Myocyte (in vitro differentiated cells): ENCODE results near the gene KLHL29. TPM values are rescaled to one million over a fixed set of nuclear protein-coding genes. Genes with fewer than 3 reads are reported as not detected.

Experiments
- DNase-seq: peaks from one replicate; pipeline ENCODE4 v3.0.0-alpha.2; 2012; ENCODE audit warnings: low read depth
- total RNA-seq: library from RNA; depleted of rRNA; stranded (reverse); fragments of >200 nt; gene quantifications from 2 replicates; pipeline ENCODE4 v1.2.3, GENCODE V29; 2014

The KLHL29 gene
- total RNA-seq, 1 donor from 2014 or later = 3.6 TPM

DNA sequence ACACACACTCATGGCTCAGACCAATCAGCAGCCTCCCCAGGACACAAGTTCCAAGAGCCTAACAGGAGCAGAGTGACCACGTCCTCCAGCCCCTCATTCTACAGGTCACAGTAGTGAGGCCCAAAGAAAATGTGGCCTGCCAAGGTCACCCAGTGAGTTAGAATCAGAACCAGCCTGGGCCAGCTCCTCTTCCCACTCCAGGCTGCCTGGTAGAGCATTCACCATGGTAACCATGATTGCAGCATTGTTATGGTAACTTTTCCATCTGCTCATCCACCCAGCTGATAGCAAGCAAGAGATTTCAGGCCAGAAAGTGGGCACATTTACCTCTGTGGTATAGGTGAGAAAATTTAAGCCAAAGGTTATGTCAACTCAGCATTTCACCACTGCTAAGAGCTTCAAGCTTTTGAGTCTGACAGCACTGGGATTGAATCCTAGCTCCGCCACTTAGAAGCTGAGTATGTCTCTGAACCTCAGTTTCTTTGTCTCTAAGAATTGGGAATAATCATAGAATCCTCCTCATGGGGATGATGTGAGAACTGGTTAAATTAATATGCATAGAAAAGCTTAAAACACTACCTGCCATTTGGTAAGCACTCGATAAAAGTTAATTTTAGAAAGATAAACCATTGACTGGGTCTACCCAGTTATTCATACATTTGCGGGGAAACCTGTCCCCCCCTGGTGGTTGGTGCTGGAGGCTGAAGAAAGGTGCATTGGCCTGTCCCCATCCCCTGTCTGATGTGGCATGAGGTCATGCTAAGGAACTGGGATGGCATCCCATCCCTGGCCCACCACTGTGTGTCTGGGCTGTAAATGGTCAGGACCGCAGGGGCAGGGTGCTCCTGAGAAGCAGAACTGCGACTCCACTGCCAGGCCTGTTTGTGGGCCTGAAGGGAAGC lies 181.5 kb downstream of the KLHL29 start:
- no peak for DNase-seq

DNA sequence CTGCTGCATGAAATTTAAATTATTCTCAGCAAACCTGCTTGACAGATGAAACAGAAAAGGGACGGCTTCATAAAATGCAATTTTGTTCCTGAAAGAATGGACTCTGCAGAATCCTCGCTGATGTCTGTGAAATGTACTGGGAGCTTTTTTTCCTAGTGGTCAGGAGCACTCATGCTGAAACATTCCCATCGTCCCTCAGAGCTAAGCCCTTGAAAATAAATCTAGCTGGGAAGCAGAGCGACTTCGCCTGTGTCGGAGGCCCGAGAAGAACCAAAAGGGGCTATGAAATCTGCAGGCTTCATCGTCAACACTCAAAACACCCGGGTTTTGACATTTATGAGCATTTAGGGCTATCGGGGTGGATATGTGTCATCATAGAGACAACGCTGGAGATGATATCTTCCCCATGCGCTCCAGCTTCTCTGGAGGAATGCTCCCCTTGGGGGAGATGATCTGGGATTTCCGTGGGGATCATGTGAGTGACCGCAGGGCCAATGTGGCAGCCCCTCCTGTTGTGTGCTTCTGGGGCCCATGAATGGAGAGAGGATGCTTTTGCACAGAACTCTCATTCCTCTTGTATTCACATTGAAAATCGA lies 182.3 kb downstream of the KLHL29 start:
- DNase-seq = no peak

DNA sequence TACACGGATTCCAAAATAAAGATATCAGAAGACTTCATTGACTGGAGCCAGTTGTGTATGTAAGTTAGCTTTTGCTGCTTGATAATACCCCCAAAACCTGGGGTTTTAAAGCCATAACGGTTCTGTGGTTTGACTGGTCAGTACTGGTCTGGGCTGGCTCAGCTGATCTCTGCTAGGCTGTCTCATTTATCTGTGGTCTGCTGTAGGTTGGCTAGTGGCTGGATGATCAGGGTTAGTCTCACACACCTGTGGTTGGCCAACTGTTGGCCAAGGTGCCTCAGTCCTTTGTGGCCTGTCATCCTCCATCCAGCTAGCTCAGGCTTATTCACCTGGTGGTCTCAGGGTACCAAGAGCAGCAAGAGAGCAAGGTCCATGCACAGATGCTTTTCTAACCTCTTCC lies 183.2 kb downstream of the KLHL29 start:
- no peak for DNase-seq

DNA sequence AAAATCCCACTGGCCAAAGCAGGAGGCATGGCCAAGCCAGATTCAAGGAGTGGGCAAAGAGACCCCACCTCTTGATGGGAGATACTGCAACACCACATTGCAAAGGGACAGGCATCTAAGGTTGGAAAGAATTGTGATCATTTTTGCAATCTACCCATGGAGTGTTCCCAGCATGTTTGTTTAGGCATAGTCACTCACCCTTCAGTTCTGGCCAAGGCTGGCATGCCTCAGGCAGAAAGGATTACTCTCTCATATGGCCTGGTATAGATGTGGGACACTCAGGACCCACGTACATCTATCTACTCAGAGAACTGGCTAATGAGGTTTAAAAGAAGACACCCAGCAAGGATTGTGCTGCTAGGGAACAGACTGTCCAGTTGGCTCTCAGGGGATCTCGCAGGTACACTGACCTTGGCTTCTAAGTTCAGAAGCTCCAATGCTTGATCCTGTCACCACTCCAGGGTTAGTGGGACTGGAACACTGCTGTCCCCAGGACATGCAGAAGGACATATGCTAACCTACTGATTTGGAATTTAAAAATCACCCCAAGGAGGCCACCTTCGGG lies 183.7 kb downstream of the KLHL29 start:
- no peak for DNase-seq

DNA sequence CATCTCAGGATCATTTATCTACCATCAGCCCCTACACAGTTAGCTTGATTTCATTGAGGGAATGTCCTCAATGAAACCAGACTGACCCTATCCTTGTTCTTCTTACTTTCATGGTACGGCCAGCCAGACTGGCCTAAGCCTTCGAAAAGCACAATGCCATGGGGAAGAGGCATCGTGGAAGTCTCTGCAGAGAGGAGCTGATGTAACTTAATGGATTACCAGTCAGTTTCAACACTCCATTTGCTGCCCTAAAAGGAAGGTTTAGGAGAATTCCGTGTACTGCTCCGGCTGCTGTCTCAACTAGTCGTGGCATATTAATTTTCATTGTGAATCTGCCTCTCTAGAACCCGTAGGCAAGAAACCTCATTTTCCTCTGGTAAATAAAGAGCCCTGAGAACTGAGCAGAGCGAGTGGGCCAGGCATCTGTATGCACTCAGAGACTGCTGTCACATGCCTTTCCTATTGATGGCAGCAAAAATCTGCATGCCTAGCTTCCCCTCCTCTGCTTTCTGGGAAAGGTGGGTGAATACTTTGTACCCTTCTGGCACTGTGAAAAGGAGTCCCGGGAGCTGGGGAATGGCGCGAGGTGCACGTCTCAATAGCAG lies 184.9 kb downstream of the KLHL29 start:
- no peak for DNase-seq

DNA sequence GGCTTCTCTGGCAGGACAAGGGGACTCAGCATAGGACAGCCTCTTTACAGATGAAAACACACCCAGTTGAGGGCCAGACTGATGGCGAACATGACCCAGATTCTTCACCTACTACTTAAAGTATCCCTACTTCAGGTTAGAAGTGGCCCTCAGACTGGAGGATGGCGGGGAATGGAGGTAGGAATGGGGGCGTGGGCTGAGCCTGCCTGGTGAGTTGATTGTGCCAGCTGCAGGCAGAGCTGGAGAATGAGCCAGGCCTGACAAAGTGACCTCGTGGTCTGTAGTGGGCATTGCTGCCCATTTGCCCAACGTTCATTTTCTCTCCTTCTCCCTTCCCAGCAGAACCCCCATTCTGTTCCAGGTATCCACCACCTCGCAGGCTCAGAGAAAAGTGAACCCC lies 186.1 kb downstream of the KLHL29 start:
- DNase-seq = no peak

DNA sequence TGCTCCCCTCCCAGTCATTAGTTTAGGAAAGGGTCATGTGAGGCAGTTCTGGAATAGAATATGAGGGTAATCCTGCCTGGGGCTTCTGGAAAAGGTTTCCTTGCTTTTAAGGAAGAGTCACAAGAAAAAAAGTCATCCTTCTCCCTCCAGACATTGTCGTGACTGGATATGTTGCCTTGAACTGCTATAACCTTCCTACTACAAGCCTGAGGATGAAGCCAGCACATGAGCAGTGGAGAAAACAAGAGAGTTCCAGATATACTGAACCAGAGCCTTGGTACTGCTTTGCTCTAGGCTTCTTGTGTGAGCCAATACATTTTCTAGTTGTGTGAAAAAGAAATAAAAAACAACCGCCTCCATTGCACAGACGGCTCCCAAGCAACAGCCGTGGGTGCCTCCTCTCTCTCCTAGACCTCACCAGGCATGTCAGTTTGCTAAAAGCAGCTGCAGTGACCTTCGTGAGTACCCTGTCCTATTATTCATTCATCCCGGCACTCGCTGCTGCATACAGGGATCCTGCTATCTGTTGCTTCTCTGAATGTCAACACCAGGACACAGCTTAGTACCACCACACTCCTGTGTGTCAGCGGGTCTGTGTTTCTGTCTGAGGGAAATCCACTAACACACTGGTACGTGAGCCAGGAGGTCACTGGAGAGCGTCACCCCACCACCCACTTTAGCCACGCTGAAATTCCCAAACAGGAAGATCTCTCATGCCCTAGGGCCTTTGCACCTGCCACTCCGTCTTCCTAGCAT lies 186.7 kb downstream of the KLHL29 start:
- no peak for DNase-seq

DNA sequence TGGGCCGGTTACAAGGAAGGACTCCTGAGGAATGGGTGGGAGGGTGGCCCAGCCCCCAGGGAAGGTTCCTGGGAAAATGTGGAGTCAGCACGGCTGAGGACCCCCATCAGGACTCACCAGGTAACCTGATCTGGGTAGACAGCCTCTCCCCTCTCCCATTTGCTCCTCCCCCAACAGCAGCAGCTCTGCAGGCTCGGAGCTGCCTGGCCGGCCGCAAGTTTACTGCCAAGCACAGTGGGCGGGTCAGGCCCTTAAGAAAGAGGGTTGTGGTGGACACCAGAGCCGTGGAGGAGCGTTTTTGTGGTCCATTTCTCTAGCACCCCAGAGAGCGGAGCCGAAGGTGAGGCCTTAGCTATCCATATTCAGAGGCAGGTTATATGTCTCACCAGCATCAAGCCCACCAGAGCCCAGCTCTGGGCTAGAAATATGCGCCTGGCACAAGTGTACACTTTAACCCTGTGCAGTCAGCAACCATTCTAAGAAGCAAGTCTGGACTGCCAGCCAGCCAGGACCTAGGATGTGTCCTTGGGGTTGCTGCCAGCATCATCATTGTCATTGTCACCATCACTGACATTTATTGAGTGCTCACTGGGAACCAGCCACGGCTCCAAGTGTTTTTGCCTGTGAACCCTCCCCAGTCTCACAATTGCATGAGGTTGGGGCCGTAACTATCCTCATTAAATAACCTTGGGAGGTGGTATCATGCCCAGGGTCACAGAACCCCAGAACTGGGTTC lies 190.1 kb downstream of the KLHL29 start:
- no peak for DNase-seq

DNA sequence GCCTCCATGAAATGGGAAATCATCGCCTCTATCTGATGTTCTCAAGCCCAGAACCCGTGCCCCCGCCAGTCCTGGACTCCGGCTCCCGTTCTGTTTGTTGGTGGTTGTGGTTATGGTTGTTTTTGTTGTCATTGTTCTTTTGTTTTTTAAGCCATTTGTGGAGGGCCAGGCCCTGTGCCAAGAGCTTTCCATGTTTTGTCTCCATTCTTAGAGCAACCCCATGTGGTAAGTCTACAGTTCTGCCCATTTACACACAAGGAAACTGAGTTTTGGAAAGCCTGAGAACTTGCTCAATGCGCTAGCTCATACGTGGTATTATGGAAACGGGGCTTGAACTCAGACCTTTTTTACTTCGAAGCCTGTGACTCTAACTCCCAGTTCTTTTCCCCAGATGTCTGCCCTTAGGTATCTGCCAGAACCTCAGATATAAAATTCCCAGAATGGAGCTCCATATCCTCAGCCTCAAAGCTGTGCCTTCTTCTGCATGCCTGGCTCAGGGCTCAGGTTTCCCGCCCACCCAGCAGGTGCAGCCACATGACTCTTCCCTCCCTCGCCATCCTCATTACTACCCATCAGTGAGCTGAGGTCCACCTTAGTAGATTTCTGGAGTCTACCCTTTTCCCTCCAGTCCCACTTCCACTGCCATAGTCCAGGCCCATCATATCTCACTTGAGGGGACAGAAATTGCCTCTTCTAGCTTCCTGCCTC lies 194.1 kb downstream of the KLHL29 start:
- no peak for DNase-seq

DNA sequence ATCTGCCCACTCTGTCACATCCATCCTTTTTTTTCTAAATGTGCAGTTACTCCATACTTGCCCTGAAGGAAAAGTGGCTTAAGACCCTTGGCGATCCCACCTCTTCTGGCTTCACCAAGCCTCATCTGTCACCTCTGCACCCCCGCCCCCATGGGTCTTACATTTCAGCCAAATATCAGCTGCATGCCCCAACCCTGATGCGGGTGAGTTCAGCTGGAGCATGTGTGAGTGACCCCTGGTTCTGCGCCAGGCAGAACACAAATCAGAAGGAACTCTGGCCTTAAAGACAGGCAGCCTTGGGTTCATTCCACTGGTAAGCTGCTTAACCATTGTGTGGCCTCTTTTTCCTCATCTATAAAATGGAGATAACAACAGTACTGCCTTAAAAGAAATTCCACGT lies 194.7 kb downstream of the KLHL29 start:
- DNase-seq = no peak

DNA sequence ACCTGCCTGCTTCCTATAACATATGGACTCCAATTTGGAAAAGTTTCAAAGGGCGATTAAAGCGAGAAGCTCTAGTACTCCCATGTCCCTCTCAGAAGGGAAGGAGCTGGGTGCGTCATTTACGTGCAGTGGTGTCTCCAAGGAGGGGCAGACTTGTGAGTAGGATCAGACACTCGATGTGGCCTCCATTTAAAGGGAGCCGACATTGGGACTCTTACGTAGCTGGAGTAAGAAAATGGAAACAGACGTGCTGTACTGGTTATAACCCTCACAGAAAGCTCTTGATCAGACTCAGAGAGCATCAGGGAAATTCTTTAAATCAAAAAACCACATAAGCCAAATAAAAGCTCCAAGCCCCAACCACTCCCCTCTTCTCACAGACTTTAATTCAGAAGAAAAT lies 198.5 kb downstream of the KLHL29 start:
- DNase-seq = no peak

DNA sequence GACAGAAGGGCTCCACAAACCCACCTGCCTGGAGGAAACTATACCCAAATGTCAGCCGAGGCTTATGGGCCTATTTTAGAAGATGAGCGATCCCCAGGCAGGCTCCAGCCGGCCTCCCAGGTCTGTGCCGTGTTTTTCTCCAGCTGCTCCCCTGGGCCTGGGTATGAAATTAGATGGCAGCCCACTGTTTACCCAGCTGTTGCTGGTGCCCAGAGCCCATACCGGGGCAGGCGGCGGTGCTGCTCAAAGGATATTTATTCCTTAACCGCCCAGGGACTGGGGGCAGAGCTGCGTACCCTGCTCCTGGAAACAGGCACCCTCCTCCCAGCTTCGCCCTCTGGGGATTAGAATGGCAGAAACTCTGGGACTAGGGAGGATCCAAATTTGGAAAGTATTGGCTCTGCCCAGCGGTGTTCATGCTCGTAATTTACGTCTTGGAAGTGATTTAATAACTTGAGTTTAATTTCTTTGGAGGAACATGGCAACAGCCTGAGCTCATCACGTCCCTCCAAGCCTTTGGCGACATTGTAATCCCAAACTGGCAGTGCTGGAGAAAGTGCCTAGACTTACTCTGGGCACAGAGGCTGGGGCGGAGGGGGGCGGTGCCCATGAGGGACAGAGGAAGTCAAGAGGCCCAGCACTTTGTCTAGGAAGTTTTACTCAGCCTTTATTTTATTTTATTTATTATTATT lies 199.2 kb downstream of the KLHL29 start:
- peak; percentile 88 for DNase-seq

DNA sequence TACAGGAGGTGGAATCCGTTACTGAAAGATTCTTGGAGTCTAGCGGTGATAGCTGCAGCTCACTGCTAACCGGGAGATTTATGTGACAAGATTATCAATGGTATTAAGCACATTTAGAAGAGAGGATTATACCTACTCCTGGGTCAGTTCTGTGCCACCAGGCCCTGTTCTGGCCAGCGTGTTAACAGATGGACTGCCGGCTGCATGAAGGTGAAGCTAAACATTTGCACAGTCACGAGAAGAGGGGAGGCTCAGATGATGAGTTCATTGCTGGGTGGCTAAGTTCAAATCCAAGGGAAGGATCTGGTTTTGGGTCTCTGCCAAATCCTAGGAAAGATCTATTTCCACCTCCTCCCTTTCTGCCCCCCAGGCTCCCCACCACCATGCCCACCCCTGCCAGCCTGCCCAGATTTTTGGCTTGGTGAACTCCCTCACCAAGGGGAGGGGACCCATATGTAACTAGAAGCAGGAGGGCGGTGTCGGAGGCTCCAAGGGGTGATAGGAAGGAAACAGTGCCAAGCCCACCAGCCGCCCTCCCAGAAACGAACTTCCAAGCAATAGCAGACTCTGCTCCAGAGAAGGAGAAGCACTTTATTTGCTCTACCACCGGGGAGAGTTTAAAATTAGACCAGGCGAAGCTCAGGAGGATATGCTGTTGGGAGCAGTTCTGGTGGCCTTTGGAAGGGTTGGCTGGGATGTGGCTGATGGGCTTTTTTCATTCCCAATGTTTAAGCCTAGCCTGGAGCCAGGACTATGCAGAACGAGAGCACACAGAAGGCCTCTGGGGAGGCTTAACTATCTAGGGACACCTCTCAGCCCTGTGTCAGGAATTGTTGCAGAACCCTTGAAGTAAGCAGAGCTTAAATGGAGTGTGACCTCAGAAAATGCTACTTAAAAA lies 200.5 kb downstream of the KLHL29 start:
- no peak for DNase-seq

DNA sequence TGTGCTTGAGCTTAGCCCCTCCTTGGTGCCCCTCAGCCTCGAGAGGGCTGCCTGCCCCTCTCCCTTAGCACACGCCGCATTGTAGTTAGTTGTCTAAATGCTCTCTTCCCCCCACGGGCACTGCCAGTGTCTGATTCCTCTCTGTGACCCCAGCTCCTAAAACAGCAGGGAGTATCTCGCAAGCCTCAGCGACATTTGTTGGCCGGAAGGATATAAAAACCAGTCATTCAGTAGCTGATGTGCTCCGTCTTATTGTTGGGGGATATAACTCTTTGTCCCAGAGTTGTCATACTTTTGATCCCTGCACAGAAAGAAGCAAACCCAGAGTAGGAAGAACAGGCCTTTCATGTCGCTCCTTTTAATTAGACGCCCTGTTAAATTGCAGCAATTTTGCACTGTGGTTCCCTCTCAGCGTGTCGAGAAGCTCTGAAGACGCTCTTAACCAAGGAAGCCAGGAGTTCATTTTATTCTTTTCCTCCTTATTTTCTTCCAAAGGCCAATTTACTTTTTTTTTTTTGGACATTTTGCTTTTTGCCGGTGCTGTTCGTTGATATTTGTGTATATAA lies 201.8 kb downstream of the KLHL29 start:
- no peak for DNase-seq

DNA sequence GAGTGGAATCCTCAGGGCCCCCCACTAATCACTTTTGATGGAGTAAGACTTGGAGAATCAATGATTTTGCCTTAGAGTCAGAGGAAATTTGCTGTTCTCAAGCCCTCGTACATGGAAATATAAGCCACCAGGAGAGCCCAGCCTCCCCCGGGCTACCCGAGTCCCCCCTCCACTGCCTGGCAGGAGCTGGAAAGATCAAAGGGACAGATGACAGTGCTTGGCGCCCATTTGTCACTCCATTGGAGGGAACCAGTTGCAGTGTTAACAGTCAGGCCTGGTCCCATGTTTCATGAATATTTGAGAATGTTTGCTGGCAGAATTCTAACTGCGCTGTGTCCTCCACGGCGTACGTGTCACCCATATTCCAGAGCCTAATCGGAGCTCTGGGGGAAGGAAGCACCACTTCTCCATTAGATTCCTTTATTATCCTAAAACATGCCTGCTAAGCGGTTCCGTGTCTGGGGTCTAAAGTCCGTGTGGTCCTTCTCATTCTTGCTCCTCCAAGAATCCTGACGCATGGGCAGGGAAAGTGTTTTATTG lies 202.4 kb downstream of the KLHL29 start:
- no peak for DNase-seq

DNA sequence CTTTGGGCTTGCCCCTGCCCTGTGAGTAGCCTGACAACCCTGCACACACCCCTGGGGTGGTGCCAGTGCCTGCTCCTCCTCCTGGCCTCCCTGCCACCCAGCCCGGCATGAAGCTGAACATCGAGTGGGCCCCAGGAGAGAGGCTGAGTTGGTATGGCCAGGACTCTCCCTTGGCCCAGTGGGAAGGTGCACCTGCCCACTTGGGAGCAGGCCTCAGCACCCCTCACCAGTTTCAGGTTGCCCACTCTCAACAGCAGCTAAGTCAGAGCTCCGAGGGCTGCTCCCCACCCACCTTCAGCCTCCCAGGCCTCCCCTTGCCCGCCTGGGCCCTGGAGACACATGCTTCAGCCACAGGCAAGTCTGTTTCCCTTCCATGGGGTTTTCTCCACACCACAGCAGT lies 203.1 kb downstream of the KLHL29 start:
- DNase-seq = no peak

DNA sequence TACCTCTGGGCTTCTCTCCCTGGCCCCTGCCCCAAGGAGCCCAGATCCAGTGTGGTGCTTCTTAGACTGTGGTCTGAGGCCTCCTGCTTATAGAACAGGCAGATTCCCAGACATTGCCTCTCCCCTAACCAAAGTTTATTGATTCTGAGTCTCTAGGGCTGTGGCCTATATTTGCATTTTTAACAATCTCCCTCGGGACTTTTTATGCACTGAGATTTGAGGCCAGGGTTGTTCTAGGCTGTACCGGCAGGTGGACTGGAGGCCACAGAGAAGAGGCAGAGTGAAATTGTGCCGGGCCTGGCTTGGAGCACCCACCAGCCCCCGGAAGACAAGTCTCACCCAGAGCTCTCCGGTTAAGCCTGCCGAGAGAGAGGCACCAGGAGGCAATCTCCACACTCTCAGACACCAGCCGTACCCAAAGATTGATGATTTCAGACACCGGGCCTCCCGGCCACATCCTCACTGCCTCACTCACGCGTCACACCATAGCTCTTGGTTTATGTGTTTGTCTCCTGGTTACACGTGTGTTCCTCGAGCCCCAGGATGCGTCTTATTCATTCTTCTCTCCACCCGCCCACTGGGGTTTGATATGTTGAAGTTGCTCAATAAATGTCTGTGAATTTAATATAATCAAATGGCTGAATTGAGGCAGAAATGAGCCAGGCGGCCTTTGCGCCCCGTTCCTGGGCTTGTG lies 203.7 kb downstream of the KLHL29 start:
- DNase-seq = no peak
